Mammary epithelial cell (primary cell): ENCODE measurements around the gene CALHM2.

Experiments
- CTCF ChIP-seq, 2 donors: IDR thresholded peaks in 1 of 2; conservative IDR thresholded peaks in 1 of 2; 2 replicates each; pipeline ENCODE4 v1.5.1; 2011 to 2012; ENCODE audit warnings: inconsistent platforms in 2 of 2, low read length in 2 of 2, mild to moderate bottlenecking in 2 of 2, control low read depth in 1 of 2, low read depth in 1 of 2; ENCODE audit not compliant: insufficient read depth in 1 of 2; ENCODE audit errors: extremely low read depth in 1 of 2
- EZH2 ChIP-seq: IDR thresholded peaks from 2 replicates; pipeline ENCODE4 v1.6.1; 2012; ENCODE audit warnings: low read length, inconsistent platforms, borderline replicate concordance

DNA sequence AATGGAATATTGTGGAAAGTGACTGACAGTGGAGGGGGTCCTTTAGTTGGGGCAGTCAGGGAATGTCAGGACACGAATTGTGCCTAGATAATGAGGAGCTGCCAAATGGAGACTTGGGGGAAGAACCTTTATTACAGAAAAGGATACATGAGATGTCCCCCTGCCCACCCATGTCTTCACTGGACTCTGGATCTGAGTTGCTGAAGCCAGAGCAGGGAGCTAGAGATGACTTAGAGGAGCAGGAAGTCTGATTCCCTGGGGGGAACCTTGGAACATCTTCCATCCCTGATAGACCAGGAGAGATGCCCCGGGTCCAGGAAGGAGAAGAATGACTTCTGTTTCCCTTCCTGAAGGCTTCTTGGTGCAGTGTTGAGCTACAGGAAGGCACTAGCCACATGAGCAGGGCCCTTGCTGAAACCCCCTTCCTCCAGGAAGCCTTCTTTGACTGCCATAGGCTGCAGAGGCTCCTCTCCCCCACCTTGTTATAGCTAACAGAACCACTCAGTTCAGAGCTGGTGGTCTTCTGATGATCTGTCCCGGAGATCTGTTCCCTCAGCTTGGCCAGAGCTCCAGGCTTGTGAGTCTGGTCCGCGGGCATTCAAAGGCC is 40.6 kb upstream of the CALHM2 start:
- no peak for TF ChIP-seq CTCF (conservative IDR thresholded peaks at IDR 0.05 in 1 of 2, IDR thresholded peaks at IDR 0.05 in 1 of 2; ENCODE audit: extremely low read depth in 1 of 2, insufficient read depth in 1 of 2, low read depth in 1 of 2, low read length in 2 of 2)
- no peak for TF ChIP-seq EZH2
